Suppressor macrophage treated with lipopolysaccharide for 4 hours (primary cell): ENCODE data around the gene OR2T1.
"Not testable (repeated sequence)": the region's sequence is repeated elsewhere in the genome, so short reads cannot be mapped to it uniquely, and the experiment has no call there.

ENCODE experiments used
- DNase-seq: peaks from one replicate; pipeline ENCODE4 v3.0.0-alpha.2; 2020

OR2T1 gene, protein sequence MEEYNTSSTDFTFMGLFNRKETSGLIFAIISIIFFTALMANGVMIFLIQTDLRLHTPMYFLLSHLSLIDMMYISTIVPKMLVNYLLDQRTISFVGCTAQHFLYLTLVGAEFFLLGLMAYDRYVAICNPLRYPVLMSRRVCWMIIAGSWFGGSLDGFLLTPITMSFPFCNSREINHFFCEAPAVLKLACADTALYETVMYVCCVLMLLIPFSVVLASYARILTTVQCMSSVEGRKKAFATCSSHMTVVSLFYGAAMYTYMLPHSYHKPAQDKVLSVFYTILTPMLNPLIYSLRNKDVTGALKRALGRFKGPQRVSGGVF

DNA sequence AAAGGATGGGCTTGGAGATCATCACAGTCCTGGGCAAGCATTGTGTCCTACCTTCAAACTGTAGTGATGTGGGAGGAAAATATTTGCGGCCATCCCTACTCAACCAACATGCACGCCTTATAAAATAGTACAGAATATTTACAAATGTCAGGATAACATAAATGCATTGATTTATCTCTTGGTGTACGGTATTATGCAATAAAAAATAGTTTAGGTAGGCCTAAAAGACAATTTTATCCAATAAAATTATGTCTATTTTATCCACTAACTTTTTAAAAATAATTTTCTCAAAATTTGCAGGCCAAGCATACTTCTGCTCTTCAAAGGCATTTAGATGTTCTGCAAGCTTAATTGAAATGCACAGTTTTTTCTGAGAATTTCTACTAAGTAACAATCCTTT, at the start of gene OR2T1:
Gene OR2T1 (plus strand): TSS at position 301 of the 400 bp plus-strand sequence. CDS start 3,100 bp downstream, outside the sequence.
- DNase-seq = no peak

DNA sequence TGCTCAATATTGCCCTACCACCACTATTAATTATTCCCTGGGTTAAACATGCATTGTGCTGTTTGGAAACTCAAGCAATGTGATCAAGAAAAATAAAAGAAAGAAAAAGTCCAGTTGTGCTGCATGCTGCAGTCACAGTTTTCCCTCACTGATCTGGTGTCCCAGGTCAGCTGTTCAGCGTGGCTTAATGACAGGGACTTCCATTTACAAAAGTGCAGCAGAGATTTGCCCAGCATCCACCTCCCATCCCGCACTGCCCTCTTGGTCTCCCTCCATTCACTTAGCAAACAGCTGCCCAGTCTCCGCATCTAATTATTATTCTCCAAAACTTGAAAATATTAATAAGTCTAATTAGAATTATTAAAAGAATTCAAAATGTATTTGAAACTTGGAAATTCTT, 43.4 kb upstream of the OR2T1 start:
- no peak for DNase-seq

DNA sequence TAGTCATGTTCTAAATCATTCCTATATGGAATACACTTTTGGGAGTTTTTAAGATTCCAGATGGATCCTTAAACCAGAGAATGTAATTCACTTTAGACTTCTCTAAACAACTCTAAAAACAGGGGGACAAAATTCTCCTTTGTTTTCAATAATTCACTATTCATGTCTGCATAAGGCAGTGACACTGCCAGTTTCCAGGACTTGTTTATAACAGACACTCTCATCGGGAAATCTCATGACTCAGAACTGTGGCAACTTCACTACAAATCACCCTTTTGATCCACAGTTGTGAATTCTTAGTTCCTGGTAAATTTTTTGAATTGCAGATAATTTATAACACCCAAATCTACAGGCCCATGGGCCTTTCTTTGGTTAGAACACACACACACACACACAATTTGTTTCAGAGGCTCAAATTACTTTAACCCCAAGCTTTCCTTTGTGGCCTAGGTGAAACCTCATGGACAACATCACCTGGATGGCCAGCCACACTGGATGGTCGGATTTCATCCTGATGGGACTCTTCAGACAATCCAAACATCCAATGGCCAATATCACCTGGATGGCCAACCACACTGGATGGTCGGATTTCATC, 41.6 kb upstream of the OR2T1 start, which contains the start of gene OR2T4:
Gene OR2T4 (plus strand): TSS at position 545 of the 595 bp plus-strand sequence. CDS start 0 bp downstream, at position 545.
- no peak for DNase-seq

DNA sequence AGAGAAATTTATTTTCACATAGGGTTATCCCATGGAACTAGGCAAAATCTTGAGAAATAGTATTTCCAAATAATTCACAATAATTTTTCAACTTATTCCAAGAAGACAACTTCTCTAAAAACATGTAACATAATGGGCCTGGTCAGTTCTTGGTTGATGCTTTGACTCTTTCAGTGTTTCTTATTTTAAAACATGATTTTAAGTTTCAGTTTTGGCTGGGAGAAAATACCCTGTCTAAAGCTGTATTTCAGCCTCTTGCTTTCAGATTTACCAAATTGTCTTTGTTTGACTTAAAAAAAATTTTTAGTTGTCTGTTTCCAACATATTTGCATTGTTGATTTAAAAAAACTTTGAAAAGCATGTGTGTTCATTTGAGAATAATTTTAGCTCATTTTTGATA, 36.2 kb upstream of the OR2T1 start:
- DNase-seq = no peak

DNA sequence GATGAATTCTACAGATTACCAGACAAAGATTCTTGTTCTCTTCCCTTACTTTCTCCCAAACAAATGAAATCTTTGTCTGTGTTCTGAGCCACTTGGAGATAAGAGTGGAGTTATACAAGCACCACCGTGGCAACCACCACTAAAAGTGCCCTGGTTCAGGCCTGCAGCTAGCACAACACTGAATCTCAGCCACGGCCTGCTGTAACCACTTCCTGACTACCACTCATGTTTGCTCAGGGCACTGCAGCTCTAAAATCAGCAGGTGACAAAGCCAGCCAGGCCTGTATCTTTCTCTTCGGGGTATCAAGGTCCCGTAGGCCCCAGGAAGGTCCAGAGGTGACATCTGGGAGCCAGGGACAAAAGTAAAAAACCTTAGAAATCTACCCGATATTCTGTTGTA, 30.5 kb upstream of the OR2T1 start:
- no peak for DNase-seq

DNA sequence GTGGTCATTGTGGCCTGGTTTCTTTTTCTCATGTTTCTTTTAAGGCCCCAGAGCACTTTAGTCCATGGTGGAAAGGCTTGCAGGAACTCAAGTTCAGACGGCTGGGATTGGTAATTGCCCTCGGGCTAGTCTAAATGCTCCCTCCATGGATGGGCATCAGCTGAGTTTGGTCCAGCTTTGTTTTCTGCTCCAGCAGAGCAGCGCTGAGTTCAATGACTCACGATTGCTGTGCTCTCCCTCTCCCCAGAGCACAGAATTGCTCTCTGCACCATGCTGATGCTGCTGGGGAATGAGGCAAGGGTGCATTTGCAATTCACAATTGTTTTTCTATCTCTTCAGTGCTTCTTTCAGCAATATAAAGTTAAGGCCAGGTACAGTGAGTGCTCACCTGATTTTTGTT, 29.1 kb upstream of the OR2T1 start:
- DNase-seq = no peak

DNA sequence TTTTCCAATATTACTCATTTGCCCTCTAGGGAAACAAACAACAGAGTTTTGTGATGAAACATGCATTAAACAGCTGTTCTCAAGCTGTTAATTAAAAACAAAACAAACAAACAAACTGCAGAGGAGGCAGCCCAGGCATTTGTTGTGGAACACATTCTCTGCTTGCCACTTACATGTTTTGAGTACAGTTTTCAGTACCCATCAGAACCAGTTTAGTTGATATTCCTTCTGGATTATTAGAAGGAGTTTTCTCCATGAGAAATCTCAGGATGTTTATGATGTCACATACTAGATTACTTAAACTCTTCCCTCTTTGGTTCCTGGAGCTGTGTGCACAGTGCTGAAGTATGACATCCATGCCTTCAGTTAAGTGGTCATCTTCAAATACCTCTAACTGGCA, 27.4 kb upstream of the OR2T1 start, which contains the start of gene OR2T6:
Gene OR2T6 (plus strand): TSS at position 301 of the 400 bp plus-strand sequence. CDS start 11,863 bp downstream, outside the sequence.
- DNase-seq = no peak

DNA sequence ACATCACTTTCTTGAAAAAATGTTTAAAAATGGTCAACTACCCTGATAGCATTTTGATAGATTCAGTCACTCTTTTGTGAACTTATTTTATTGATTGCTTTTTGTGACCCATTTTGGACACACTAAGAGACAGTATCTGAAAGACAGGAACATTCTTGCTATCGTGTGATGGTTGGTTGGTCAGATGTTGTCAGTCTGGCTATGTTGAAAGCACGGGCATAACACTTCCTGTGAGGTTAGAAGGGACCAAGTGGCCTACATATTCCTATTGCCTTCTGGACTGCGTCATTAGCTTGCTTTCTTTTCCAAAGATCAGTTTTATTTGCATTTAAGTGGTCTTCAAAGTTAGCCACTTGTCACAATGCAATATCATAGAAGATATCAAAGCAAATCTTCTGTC, 25.9 kb upstream of the OR2T1 start:
- no peak for DNase-seq

DNA sequence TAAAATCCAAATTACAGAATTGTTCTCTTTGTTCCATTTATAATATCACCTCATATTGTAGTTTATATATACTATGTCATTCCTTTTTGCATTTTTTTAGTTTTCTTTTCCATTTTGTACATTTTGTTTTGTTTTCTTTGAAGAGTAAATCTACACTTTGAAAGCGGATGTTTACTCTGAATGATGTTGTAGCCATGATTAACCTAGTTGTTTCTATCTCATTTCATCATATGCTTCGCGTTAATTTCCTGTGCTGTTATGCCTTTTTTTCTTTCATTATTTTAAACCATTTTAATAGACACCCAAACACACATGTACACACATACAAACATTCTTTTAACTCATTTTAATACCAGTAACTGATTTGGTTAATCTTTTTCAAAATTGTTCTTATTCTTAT, 22.0 kb upstream of the OR2T1 start:
- DNase-seq = no peak

DNA sequence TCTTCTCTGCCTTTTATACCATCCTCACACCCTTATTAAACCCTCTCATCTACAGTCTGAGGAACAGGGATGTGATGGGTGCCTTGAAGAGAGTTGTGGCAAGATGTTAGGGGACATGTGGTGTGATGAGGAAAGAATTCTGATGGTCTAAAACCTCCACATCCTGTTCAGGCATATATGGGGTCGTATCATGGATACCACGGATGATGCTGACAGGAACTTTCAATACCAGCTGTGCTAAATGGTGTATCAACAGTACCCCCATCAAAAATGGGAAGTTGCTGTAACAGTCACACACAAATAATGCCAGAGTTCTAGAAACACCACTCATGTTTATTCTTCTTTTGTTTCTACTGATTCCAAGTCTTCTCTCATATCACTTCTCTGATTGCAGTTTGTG, 14.4 kb upstream of the OR2T1 start:
- no peak for DNase-seq

DNA sequence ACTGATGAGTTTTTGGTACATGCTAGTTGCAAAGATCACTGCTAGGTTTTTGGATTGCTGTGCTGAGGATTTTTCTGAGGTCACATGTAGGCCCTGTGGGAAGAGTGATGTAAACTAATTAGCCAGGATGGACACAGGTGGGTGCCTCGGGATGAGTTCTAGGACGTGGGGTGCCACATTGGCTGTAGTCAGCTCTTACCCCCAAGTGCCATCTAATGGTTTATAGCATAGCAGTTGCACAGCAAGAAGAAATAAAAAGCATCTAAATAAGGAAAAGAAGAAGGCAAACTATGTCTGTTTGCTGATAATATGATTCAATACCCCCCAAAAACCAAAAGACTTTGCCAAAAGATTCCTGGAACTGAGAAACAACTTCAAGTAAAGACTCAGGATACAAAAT, 9.8 kb upstream of the OR2T1 start:
- no peak for DNase-seq

DNA sequence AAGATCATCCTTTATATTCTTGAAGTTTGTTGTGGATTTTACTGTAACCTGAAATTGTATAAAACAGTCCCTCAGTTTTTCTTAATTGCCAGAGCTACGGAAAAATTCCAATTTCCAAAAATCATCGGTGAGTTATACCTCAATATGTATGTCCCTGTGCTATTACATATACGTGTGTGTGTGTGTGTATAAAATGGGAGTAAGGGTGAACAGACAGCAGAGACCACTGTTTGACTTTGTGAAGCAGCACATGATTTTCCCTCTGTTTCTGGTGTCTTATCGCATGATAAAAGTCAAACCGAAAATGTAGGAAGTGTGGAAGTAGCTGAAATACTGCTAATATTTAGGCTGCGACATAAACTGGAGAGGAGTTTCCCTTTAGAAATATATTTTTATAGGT, 1.2 kb downstream of the OR2T1 start:
- no peak for DNase-seq

DNA sequence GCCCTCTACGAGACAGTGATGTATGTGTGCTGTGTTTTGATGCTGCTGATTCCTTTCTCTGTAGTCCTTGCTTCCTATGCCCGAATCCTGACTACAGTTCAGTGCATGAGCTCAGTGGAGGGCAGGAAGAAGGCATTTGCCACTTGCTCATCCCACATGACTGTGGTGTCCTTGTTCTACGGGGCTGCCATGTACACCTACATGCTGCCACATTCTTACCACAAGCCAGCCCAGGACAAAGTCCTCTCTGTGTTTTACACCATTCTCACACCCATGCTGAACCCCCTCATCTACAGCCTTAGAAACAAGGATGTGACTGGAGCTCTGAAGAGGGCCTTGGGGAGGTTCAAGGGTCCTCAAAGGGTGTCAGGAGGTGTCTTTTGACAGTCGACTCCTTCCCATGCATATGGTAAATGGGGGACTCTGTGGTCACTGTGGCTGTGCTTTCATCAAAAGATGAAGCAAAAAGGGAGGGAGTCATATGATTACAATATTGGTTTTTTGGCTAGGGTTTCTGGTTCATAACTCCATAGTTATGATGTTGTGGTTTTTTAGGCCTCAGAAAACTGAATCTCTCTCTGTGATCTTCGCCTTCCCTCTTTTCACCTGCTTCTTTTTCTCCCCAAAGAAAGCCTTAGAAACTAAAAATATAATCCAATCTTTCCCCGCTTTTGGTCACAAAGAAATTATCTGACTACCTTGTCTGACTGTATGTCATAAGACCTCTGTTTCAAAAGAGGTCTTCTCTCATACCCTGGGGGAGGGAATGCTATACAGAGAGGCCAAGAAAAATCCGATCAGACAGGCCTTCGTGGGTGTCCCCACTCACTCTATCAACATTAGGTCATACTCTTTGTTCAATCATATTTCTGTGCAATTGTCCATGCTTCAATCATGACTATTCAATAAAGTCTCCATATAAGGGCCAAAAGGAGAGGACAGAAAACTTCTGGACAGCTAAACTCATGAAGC, 4.2 kb downstream of the OR2T1 start:
- DNase-seq = no peak

DNA sequence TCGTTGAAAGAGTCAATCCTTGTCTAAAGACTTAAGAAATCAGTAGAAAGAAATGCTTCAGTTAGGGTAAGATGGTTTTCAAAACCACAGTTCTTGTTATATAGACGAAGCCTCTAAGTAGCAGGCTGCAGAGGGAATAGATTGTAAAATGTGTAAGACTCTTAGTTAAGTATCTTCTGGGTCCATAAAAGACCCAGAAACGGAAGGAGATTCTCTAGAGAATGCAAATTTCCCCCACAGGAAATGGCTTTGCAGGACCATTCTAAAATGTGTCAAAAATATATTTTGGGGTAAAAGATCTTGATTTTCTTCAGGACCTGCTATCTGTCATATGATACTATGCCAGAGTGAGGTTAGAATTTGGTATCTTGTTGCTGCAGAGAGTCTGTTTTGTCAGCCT, 13.4 kb downstream of the OR2T1 start:
- DNase-seq = no peak

DNA sequence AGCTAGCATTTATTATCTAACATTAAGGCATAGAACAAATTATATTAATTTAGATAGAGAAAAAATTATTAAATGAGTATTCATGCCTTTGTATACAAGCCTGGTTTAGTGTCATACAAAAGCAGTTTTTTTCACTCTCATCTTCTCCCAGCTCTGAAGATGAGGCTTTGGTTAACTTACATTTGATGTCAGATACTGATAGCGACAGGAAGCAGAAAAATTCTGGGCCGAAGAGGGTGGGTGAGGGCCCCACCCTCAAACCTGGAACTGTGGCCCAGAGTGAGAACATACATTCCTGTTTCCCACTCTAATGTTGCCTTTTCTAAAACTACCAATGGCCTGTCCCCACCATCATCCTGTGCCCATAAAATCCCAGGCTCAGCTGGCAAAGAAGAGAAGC, 15.0 kb downstream of the OR2T1 start:
- DNase-seq = no peak

DNA sequence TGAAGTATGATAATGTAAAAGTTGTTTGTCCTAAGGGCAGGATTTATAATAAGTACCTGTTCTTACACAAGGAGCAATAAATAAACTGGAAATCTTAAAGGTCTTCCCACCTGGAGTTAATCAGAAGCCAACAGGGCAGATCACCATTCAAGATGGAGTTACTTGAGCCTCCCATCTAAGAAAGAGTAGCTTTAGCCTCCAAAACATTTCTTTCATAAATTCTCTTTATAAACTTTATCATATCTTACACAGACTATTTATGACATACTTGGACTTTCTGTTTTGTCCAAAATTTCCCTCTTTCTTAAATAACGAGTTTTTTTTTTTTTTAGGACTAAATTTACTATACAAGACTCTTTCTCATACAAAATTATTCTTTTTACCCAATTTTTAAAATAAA, 18.5 kb downstream of the OR2T1 start:
- DNase-seq = no peak

DNA sequence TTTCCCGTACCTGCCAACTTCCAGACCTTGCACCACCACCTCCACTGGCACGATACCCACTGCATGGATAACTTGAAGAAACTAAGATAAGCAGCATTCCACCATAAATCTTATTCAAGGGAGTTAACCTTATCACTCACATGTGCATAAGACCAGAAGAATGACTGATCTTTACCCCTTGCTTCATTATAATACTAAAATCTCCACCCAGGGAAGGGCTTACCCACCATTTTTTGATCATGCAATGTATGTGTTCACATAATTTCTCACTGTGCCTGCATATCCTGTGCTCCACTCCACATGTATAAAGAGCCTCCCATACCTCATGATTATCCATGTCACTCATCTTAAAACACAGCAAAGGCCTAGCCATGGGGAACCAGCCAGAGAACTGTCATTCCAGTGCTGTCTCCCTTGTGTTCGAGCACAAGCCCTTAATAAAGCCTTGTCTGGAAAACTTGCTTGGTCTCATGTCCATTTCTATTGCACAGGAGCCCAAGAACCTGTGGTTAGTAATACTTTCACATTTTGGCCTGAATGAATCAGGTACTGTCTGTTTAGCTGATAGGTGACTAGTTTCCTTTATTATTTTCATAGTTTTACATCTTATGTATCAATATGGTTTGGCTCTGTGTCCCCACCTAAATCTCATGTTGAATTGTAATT, 24.8 kb downstream of the OR2T1 start:
- not testable (repeated sequence) for DNase-seq

DNA sequence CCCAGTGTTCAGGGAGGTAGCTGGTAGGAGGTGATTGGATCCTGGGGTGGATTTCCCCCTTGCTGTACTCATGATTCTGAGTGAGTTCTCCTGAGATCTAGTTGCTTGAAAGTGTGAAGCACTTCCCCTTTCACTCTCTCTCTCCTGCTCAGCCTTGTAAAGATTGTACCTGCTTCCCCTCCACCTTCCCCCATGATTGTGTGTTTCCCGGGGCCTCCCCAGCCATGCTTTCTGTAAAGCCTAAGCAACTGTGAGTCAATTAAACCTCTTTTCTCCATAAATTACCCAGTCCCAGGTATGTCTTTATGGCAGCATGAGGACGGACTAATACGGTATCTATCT, 25.3 kb downstream of the OR2T1 start:
- not testable (repeated sequence) for DNase-seq

DNA sequence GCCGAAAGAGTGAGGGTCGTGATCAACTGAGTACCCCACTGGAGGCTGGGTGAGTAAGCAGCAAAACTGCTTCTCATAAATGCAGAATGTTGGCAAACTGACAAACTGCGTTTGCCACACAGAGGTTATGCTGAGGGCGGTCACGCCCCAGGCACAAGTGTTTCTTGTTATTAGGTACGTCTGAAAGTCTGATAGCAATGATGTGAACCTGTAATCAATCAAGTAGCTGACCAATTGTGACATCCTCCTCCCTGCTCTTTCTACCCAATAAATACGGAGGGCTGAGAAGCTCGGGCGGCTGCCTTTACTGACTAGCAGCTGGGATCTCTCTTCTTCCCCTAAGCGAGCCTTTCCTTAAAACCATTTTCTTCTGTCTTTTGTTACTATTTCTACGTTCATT, 28.8 kb downstream of the OR2T1 start:
- DNase-seq = not testable (repeated sequence)

DNA sequence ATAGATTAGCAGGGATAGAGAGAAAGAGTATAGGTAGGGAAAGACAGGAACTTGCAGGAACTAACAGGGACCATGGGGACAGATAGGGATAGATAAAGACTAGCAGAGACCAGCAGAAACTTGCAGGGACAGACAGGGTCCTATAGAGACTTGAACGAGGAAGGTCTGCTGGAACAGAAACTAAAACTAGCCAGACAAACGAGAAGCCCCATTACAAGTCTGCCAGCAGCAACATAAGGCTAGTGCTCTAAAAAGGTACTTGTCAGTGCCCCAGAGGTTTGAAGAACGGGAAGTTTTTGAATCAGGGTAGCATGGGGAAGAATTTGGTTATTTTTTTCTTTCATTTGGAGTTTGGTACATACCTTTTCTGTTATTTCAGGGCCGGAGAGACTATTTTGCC, 29.4 kb downstream of the OR2T1 start:
- DNase-seq = not testable (repeated sequence)

DNA sequence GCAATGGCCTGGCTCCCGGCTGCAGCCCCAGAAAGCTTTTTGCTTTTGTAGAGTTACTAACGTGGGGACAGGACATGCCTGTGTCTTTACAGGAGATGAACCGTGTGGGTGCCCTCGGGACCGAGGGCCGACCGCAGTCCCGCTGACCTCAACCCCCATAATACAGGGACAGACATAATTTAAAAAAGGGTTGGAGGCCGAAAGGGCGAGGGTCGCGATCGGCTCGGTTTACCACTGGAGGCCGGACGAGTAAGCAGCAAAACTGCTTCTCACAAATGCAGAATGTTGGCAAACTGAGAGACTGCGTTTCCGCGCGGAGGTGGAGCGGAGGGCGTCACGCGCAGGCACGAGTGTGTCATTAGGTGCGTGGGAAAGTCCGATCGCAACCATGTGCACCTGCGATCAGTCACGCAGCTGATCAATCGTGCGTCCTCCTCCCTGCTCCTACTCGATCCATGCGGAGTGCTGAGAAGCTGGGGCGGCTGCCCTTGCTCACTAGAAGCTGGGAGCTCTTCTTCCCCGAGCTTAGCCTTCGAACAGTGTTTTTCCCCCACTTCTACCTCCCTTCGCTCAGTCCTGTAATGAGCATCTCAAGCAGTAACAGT, 31.1 kb downstream of the OR2T1 start:
- DNase-seq = not testable (repeated sequence)

DNA sequence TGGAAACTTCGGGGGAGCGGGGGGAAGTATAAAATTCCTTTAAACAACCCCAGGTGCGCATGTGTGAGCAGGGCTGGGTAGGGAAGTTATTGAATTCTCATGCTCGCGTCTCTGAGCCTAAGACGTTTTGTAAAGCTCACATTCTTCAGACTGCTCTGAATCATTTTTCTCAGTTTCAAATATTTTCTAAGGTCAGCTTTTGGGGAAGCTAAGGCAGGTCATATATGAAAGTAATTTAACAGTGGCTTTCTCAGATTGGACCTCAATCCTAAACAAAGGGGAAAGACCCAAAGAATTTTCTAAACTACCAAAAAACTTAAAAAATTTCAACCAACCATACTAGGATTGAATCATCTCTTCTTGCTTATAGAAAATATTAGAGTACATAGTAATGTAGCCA, 32.1 kb downstream of the OR2T1 start:
- not testable (repeated sequence) for DNase-seq
